ENCODE data around the gene PAQR5.
"Not testable (repeated sequence)": the region's sequence is repeated elsewhere in the genome, so short reads cannot be mapped to it uniquely, and the experiment has no call there.

The PAQR5 gene

GRCh38 chr15:69369631-69370030 is 70.9 kb downstream of the PAQR5 start:
- Histone ChIP-seq H3K4me1 (ENCODE audit: control insufficient read depth, insufficient read depth, low read length) (peaks cover 2% of the 10 kb centered on the region), H3K27me3 (ENCODE audit: control insufficient read depth, insufficient read depth, low read length) (no peaks in the 10 kb centered on the region), H3K9ac (ENCODE audit: low read depth, low read length) (no peak overlapping the region), H3K9me3 (replicated peaks; ENCODE audit: low read length) (no peaks in the 10 kb centered on the region), H3K4me3 (ENCODE audit: low read length) (no peak overlapping the region), H3K36me3 (ENCODE audit: insufficient read depth, low read length) (no peaks in the 10 kb centered on the region), H3K4me2 (ENCODE audit: low read length) (no peak overlapping the region)

GRCh38 chr15:69373406-69373805 is 74.7 kb downstream of the PAQR5 start:
- Histone ChIP-seq H3K9me3 (replicated peaks; ENCODE audit: low read length) (no peaks in the 10 kb centered on the region), H3K27me3 (ENCODE audit: control insufficient read depth, insufficient read depth, low read length) (no peaks in the 10 kb centered on the region), H3K36me3 (ENCODE audit: insufficient read depth, low read length) (no peaks in the 10 kb centered on the region), H3K4me3 (ENCODE audit: low read length) (no peak overlapping the region), H3K4me2 (ENCODE audit: low read length) (no peak overlapping the region), H3K4me1 (ENCODE audit: control insufficient read depth, insufficient read depth, low read length) (peaks cover 1% of the 10 kb centered on the region), H3K9ac (ENCODE audit: low read depth, low read length) (no peak overlapping the region)

GRCh38 chr15:69375151-69375790 is 76.6 kb downstream of the PAQR5 start:
- Histone ChIP-seq H3K36me3 (ENCODE audit: insufficient read depth, low read length) (no peaks in the 10 kb centered on the region), H3K4me2 (ENCODE audit: low read length) (no peak overlapping the region), H3K9me3 (replicated peaks; ENCODE audit: low read length) (no peaks in the 10 kb centered on the region), H3K4me3 (ENCODE audit: low read length) (no peak overlapping the region), H3K4me1 (ENCODE audit: control insufficient read depth, insufficient read depth, low read length) (no peaks in the 10 kb centered on the region), H3K9ac (ENCODE audit: low read depth, low read length) (no peak overlapping the region), H3K27me3 (ENCODE audit: control insufficient read depth, insufficient read depth, low read length) (no peaks in the 10 kb centered on the region)

- no peaks in the 10 kb centered on the region for H3K4me1 ChIP-seq (ENCODE audit: control insufficient read depth, insufficient read depth, low read length)
- H3K4me3 ChIP-seq (ENCODE audit: low read length), result no peak overlapping the region
- no peaks in the 10 kb centered on the region for H3K27me3 ChIP-seq (ENCODE audit: control insufficient read depth, insufficient read depth, low read length)
- H3K9me3 ChIP-seq (replicated peaks; ENCODE audit: low read length), result no peaks in the 10 kb centered on the region
- no peak overlapping the region for H3K9ac ChIP-seq (ENCODE audit: low read depth, low read length)
- H3K36me3 ChIP-seq (ENCODE audit: insufficient read depth, low read length), result no peaks in the 10 kb centered on the region
- H3K4me2 ChIP-seq (ENCODE audit: low read length), result no peak overlapping the region
Measured at GRCh38 chr15:69377216-69377970, 78.7 kb downstream of the PAQR5 start.

- Histone ChIP-seq H3K4me1 (ENCODE audit: control insufficient read depth, insufficient read depth, low read length) (no peaks in the 10 kb centered on the region), H3K9ac (ENCODE audit: low read depth, low read length) (no peak overlapping the region), H3K9me3 (replicated peaks; ENCODE audit: low read length) (no peaks in the 10 kb centered on the region), H3K4me3 (ENCODE audit: low read length) (no peak overlapping the region), H3K4me2 (ENCODE audit: low read length) (no peak overlapping the region), H3K27me3 (ENCODE audit: control insufficient read depth, insufficient read depth, low read length) (no peaks in the 10 kb centered on the region), H3K36me3 (ENCODE audit: insufficient read depth, low read length) (no peaks in the 10 kb centered on the region)
Measured at GRCh38 chr15:69380100-69380725, 81.5 kb downstream of the PAQR5 start.

- no peaks in the 10 kb centered on the region for H3K27me3 ChIP-seq (ENCODE audit: control insufficient read depth, insufficient read depth, low read length)
- H3K4me2 ChIP-seq (ENCODE audit: low read length), result no peak overlapping the region
- H3K4me3 ChIP-seq (ENCODE audit: low read length), result no peak overlapping the region
- H3K9me3 ChIP-seq (replicated peaks; ENCODE audit: low read length), result no peaks in the 10 kb centered on the region
- H3K36me3 ChIP-seq (ENCODE audit: insufficient read depth, low read length), result no peaks in the 10 kb centered on the region
- H3K9ac ChIP-seq (ENCODE audit: low read depth, low read length), result no peak overlapping the region
- H3K4me1 ChIP-seq (ENCODE audit: control insufficient read depth, insufficient read depth, low read length), result no peaks in the 10 kb centered on the region
Measured at GRCh38 chr15:69380726-69381105, 82.0 kb downstream of the PAQR5 start.

- H3K36me3 ChIP-seq (ENCODE audit: insufficient read depth, low read length); H3K9me3 ChIP-seq (replicated peaks; ENCODE audit: low read length); H3K9ac ChIP-seq (ENCODE audit: low read depth, low read length); H3K4me1 ChIP-seq (ENCODE audit: control insufficient read depth, insufficient read depth, low read length); H3K4me2 ChIP-seq (ENCODE audit: low read length); H3K27me3 ChIP-seq (ENCODE audit: control insufficient read depth, insufficient read depth, low read length); H3K4me3 ChIP-seq (ENCODE audit: low read length): not testable (repeated sequence)
Measured at GRCh38 chr15:69382176-69382575, 83.5 kb downstream of the PAQR5 start.

- not testable (repeated sequence) for H3K4me2 ChIP-seq (ENCODE audit: low read length); H3K4me3 ChIP-seq (ENCODE audit: low read length); H3K9me3 ChIP-seq (replicated peaks; ENCODE audit: low read length); H3K9ac ChIP-seq (ENCODE audit: low read depth, low read length); H3K4me1 ChIP-seq (ENCODE audit: control insufficient read depth, insufficient read depth, low read length); H3K27me3 ChIP-seq (ENCODE audit: control insufficient read depth, insufficient read depth, low read length); H3K36me3 ChIP-seq (ENCODE audit: insufficient read depth, low read length)
Measured at GRCh38 chr15:69384066-69384465, 85.4 kb downstream of the PAQR5 start.

GRCh38 chr15:69384626-69385598 is 86.2 kb downstream of the PAQR5 start:
- no peaks in the 10 kb centered on the region for H3K36me3 ChIP-seq (ENCODE audit: insufficient read depth, low read length)
- H3K9me3 ChIP-seq (replicated peaks; ENCODE audit: low read length), result no peaks in the 10 kb centered on the region
- H3K27me3 ChIP-seq (ENCODE audit: control insufficient read depth, insufficient read depth, low read length), result no peaks in the 10 kb centered on the region
- no peak overlapping the region for H3K4me2 ChIP-seq (ENCODE audit: low read length)
- no peak overlapping the region for H3K4me3 ChIP-seq (ENCODE audit: low read length)
- H3K4me1 ChIP-seq (ENCODE audit: control insufficient read depth, insufficient read depth, low read length), result no peaks in the 10 kb centered on the region
- H3K9ac ChIP-seq (ENCODE audit: low read depth, low read length), result no peak overlapping the region

GRCh38 chr15:69385831-69386230 is 87.1 kb downstream of the PAQR5 start:
- H3K27me3 ChIP-seq (ENCODE audit: control insufficient read depth, insufficient read depth, low read length), result no peaks in the 10 kb centered on the region
- H3K4me3 ChIP-seq (ENCODE audit: low read length), result no peak overlapping the region
- peaks cover 4% of the 10 kb centered on the region for H3K4me1 ChIP-seq (ENCODE audit: control insufficient read depth, insufficient read depth, low read length)
- H3K36me3 ChIP-seq (ENCODE audit: insufficient read depth, low read length), result no peaks in the 10 kb centered on the region
- no peak overlapping the region for H3K9ac ChIP-seq (ENCODE audit: low read depth, low read length)
- H3K9me3 ChIP-seq (replicated peaks; ENCODE audit: low read length), result no peaks in the 10 kb centered on the region
- no peak overlapping the region for H3K4me2 ChIP-seq (ENCODE audit: low read length)

- Histone ChIP-seq H3K36me3 (ENCODE audit: insufficient read depth, low read length) (no peaks in the 10 kb centered on the region), H3K4me1 (ENCODE audit: control insufficient read depth, insufficient read depth, low read length) (peaks cover 9% of the 10 kb centered on the region), H3K27me3 (ENCODE audit: control insufficient read depth, insufficient read depth, low read length) (no peaks in the 10 kb centered on the region), H3K9ac (ENCODE audit: low read depth, low read length) (no peak overlapping the region), H3K9me3 (replicated peaks; ENCODE audit: low read length) (no peaks in the 10 kb centered on the region), H3K4me3 (ENCODE audit: low read length) (no peak overlapping the region), H3K4me2 (ENCODE audit: low read length) (no peak overlapping the region)
Measured at GRCh38 chr15:69386284-69386683, 87.6 kb downstream of the PAQR5 start.
